ENCODE measurements around the gene VASN.

Gene VASN

DNA sequence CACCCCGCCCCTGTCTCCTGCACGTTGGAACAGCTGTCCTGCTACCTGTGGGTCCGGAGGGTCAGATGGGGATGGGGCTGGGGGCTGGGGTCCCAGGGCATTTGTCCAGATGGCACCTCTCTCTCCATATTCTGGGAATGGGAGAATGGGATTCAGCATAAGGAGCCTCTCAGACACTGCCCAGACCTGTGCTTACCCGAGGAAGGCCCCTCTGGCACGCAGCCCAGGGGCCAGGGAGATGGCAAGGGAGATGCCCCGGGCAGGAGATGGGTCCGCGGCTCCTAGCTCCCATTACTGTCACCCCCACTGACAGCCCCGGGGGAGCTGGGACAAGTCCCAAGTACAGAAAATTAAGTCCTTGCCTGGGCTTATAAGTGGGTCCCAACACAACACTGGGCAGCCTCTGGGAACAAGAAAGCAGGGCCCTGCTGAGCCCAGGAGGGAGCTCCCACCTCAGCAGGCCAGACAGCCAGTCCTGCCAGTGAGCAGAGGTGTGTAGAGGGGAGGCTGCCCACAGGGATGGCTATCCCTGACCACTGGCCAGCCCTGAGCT lies 1.8 kb downstream of the VASN start:
- no peak for DNase-seq

DNA sequence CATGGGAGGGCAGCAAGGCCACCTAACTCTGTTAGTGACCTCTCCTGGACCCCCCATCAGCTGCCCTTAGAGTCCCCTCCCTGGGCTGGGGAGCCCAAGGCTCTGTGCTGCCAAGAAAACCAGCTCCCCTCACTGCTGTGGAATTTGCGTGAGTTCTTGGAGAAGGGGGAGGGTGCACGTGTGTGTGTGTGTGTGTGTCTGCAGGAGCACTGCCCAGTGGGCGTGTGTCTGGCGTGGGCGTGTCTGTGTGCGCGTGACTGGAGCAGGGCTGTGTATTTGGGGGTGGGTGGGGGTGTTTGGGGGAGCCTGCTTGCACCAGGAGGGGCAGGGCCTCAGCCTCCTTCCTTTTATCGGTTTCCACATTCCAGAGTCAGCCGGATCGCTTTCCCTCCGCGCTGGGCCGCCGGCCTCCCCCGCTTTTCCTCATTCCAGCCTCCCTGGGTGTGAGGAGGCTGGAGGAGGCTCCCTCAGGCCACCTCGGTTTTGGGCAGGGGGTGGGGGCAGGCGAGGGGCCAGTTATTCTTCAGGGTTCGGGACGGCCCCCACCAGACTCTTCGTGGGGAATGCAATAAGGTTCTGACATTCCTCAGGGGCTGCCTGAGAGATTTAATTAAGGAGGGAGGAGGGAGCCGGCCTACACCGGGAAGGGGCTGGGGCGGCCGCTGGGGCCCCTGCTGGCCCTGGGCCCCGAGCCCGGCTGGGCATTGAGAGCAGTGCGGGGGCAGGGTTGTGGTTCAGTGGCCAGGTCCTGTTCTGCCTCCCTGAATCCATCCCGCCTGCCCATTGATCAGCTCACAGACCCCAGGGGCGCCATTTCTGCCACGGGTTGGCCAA lies 2.5 kb downstream of the VASN start:
- DNase-seq, result no peak

DNA sequence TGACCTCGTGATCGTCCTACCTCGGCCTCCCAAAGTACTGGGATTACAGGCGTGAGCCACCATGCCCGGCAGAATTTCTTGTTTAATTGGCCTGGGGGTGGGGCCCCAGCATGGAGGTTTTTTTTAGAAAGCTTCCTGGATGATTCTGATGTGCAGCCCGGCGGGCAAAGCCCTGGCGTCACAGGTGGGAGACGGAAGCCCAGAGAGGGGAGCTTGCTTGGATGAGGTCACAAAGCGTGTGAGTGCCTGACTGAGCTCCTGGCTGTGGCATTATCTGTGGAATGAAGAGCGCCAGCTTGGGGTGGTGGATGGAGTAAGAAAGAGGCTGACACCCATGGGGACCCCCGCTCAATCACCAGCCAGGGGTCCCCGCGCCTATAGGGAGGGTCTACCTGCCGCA lies 4.1 kb downstream of the VASN start:
- no peak for DNase-seq

DNA sequence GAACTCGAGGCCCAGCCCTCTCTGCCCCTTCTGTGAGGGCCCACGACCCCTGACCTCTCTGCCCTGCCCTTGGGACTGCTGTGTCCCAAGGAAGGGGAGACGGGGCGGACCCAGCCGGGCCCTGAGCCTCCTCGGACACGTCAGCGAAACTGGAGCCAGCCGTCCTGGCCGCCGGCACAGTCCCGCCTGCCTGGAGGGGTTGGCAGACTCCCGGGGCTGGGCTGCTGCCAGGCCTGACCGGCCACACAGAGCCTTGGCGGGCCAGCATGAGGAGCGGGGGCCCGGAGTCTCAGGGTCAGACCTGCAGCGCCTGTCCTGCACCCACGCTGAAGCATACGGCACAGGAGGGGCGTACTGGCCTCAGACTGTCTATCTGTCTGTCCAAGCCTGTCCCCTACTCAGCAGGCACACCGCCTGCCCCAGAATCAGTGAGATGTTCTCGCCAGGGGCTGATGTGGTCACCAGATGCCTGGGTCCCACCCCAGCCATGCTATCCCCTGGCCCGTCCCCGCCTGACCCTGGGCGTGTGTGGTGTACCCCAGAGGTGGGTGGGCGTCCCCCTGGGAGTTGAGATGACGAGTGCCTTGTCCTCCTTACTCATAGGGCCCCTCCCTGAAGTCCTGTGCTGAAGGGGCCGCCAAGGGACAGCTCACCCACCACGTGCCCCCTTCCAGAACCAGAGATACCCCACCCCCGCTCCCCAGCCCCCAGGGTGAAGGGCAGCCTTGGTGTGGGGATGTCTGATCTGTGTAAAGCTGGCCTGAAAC lies 4.7 kb downstream of the VASN start:
- DNase-seq, result no peak

DNA sequence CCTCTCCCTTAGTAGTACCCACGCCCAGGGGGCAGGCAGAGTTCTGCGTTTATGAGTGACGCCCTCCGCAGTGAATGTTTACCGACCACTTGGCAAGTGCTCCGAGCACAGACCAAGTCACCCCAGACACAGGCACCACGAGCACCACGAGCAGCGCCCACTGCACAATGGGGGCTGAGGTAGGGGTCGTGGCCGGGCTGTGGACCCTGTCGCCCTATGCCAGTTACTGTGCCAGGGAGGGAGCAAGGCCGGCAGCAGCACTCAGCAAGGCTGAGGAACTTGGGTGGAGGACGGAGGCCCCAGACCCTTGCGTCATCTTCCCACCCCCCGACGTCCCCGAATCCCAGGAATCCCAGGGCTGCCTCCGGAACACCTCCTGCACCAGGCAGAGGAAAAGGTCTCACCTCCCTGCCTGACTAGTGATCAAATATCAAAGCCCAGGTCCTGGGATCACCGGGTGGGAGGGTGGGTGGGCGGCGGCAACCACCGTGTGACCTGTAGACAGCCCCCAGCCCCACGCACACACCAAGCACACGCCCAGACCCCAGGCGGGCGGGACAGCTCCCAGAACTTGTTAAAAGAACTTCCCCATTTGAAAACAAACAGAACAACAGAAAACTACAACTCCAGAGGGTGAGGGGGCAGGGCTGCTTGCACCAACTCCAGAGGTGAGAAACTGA lies 5.4 kb downstream of the VASN start:
- DNase-seq, result no peak

- DNase-seq, result no peak
Observed at GRCh38 chr16:4377573-4378154, 6.0 kb downstream of the VASN start.

DNA sequence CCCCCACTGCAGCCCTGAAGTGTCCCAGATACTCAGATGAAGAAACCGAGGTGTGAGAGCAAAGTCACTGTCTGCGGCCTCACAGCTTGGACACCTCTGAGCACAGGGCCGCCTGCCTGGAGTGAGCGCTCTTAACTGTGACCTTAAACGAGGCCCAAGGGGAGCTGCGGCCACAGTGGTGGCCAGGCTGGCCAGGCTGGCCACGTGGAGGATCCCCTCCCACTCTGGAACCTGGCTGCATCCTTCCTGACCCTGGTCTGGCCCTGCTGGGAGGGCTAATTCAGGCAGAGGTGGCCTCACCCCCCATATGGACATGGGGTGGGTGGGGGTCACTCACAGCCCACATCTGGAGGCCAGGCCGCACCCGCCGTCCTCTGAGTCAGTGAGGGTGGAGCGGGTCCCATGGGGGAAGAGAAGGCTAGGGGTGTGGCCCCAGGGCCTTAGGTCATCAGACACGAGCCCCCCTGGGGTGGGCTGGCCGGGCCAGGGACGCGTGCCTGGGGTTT lies 6.6 kb downstream of the VASN start:
- no peak for DNase-seq

GRCh38 chr16:4378999-4379690 lies 7.5 kb downstream of the VASN start:
- no peak for DNase-seq

- no peak for DNase-seq
Observed at GRCh38 chr16:4380119-4381063, 8.7 kb downstream of the VASN start.

DNA sequence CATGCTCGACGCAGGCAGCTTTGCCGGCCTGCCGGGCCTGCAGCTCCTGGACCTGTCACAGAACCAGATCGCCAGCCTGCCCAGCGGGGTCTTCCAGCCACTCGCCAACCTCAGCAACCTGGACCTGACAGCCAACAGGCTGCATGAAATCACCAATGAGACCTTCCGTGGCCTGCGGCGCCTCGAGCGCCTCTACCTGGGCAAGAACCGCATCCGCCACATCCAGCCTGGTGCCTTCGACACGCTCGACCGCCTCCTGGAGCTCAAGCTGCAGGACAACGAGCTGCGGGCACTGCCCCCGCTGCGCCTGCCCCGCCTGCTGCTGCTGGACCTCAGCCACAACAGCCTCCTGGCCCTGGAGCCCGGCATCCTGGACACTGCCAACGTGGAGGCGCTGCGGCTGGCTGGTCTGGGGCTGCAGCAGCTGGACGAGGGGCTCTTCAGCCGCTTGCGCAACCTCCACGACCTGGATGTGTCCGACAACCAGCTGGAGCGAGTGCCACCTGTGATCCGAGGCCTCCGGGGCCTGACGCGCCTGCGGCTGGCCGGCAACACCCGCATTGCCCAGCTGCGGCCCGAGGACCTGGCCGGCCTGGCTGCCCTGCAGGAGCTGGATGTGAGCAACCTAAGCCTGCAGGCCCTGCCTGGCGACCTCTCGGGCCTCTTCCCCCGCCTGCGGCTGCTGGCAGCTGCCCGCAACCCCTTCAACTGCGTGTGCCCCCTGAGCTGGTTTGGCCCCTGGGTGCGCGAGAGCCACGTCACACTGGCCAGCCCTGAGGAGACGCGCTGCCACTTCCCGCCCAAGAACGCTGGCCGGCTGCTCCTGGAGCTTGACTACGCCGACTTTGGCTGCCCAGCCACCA lies 9.7 kb downstream of the VASN start:
- no peak for DNase-seq

DNA sequence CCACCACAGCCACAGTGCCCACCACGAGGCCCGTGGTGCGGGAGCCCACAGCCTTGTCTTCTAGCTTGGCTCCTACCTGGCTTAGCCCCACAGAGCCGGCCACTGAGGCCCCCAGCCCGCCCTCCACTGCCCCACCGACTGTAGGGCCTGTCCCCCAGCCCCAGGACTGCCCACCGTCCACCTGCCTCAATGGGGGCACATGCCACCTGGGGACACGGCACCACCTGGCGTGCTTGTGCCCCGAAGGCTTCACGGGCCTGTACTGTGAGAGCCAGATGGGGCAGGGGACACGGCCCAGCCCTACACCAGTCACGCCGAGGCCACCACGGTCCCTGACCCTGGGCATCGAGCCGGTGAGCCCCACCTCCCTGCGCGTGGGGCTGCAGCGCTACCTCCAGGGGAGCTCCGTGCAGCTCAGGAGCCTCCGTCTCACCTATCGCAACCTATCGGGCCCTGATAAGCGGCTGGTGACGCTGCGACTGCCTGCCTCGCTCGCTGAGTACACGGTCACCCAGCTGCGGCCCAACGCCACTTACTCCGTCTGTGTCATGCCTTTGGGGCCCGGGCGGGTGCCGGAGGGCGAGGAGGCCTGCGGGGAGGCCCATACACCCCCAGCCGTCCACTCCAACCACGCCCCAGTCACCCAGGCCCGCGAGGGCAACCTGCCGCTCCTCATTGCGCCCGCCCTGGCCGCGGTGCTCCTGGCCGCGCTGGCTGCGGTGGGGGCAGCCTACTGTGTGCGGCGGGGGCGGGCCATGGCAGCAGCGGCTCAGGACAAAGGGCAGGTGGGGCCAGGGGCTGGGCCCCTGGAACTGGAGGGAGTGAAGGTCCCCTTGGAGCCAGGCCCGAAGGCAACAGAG lies 10.5 kb downstream of the VASN start:
- no peak for DNase-seq

- DNase-seq, result no peak
Observed at GRCh38 chr16:4382795-4383357, 11.2 kb downstream of the VASN start.

DNA sequence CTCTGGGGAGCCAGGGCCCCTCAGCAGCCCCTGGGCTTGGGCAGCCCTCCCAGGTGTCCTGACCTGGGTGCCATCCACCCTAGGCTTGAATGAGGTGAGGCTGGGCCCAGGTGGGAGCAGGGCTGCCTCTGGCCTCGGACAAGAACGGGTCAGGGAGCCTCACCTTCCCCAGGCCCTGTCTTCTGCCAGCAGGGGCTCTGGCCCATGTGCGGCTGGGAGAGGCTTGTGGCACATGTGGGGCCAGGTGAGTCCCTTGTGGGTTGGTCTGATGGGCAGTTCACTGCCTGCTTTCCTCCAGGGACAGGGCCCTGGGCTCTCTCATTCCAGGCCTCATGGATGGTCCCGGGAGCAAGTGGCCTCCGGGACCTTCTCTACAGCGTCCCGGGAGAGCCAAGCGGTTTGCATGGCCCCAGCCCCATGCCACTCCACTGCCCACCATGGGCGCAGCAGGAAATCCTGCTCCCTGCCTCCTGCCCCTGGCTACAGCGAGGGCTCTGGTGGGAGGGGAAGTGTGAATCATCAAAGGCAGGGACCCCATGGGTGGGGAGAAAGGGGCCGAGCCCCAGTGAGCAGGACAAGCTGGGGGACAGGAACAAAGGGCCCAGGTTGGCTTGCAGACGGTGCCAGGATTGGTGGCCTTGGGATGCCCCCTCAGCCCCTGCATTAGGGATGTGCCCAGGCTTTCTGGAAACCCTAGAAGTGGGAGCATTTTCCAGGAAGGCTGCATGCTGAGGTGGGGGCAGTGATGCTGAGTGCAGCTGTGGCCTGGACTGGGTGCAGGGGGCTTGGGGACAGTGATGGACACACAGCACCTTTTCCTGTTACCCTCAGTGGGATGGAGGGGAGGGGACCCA lies 12.2 kb downstream of the VASN start:
- no peak for DNase-seq

DNA sequence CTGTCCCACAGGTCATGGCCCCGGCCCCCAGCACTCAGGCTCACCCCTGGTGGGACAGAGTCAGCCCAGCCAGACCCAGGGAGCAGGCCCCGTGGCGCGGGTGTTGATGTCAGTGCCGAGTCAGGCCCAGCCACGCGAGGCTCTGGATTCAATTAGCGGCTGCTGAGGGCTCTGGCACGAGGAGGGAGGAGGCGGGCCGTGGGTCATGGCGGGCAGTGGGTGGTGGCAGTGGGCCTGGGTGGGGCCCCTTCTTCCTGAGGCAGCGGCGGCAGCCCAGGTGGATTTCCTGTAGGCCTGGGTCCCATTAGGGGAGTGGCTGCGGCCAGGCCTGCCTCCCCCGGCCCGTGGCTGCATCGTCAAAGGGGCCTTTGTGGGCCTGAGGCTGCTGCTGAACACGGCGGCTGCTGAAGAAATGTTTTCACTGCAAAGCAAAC lies 12.9 kb downstream of the VASN start:
- DNase-seq, result no peak

- DNase-seq, result no peak
Observed at GRCh38 chr16:4385066-4385788, 13.6 kb downstream of the VASN start.

DNA sequence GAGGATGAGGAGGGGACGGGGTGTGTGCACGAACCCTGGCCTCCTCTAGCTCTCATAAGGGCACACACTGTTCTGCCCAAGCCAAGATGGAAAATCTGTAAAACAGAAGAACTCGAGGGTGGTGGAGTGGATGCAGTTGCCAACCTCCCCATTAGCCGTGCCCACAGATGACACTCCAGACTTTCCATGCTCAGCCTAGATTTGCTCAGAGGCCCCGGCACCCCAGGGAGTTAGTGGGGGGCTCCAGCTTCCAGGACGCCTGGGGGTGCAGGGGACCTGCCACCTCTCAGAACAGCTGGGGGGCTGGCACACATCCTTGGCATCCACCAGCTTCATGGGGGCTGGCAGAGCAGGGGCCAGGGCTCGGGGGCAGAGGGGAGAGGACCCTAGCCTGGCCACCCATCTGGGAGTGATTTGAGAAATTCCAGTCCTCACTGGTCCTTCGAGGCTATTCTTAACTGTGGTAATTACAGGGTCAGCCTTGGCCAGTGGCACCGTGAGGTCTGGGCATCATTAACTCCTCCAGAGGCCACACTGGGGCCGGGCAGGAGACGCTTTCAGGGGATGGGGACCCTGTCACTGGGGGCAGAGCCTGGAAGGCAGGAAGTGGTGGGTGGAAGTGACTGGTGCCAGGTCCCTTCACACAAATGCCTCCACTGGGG lies 14.3 kb downstream of the VASN start:
- DNase-seq, result no peak

Data from Kasumi-1 (cell line).